ENCODE data around the gene STARD4.

Gene STARD4, protein sequence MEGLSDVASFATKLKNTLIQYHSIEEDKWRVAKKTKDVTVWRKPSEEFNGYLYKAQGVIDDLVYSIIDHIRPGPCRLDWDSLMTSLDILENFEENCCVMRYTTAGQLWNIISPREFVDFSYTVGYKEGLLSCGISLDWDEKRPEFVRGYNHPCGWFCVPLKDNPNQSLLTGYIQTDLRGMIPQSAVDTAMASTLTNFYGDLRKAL
- total RNA-seq: 196 to 844 (median 327) reads per million in 18 experiments

DNA sequence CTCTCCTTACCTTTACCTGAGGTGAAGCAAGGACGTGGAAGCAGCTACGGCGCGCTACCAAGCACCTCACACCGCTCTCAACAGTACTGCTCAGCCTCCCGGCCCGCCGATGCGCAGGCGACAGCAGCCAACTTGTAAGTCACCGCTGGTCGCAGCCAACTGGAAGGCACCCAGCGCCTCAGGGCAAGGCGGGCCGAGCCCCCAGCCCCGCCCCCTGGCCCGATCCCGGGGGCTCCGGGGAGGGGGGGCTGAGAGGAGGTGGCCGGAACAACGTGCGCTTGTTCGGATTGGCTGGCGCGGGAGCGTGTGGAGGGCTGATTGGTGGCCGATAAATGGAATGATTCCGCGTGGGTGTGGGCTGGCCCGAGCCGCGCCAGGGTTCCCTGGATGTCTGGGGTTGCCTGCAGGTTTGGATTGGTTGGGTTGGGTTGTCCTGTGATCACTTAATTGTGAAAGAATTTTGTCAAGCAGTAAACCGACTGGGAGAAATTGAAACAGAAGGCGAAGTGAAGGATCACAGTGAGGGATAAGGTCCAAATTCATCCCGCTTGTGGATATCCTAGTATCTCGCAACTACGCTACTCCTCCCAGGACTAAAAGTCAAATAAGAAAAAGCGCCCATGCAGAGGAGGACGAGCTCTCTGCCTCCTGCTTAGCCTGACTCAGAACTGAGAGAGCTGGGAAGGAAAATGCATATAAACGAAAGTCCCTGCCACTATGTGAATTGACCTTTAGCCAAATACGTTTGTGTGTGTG lies at the start of gene STARD4:
STARD4 (minus strand) TSS at position 161 of the 756 bp plus-strand sequence. CDS start 5,102 bp downstream, outside the sequence.
- peak; percentile 99 for DNase-seq

DNA sequence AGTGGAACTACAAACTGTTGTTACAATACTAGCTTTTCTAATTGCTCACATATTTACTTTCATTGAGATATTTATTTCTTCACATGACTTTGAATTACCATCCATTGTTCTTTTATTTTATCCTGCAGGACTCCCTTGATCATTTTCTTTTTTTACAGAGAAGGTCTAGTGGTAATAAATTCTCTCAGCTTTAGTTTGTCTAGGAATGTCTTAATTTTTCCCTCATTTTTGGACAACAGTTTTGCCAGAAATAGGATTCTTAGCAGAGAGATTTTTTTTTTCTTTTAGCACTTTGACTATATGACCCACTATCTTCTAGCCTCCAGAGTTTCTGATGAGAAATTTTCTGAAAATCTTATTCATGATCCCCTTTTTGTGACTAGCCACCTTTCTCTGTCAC lies 47.3 kb upstream of the STARD4 start:
- no peak for DNase-seq

DNA sequence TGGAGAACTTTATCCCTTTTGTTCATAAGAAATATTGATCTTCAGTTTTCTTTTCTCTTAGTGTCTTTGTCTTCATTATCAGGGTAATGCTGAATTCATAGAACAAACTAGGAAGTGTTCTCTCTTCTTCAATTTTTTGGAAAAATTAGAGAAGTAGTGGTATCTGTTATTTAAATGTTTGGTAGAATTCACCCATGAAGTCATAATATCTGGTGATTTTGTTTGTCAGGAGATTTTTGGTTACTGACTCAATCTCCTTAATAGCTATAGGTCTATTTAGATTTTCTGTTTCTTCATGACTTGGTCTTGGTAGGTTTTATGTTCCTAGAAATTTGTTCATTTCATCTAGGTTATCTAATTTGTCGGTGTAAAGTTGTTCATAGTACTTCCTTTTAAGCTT lies 45.4 kb upstream of the STARD4 start:
- peak; percentile 32 to 74 for DNase-seq

DNA sequence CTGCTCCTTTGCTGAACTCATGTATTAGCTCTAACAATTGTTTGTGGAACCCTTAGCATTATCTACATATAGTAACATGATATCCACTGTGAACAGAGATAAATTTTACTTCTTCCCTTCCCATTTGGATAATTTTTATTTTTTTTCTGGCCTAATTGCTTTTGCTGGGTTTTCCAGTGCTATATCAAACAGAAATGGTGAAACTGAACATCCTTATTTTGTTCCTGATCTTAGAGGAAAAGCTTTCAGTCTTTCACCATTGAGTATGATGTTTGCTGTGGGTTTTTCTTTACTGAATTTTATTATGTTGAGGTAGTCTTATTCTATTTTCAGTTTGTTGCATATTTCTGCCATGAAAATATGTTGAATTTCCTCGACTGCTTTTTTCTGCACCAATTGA lies 44.8 kb upstream of the STARD4 start:
- peak in 1 of 2 donors; percentile 15 for DNase-seq

DNA sequence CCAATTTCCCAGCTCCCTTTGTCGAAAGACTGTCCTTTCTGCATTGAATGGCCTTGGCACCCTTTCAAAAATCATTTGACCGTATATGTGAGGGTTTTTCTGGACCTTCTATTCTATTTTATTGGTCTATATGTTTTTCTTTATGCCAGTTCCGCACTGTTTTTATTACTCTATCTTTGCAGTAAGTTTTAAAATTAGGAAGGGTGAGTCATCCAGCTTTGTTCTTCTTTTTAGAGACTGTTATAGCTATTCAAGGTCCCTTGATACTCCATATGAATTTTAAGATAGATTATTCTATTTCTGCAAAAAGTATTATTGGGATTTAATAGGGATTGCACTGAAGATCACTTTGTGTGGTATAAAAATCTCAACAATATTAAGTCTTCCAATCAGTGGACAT lies 44.2 kb upstream of the STARD4 start:
- peak; percentile 40 to 77 for DNase-seq

DNA sequence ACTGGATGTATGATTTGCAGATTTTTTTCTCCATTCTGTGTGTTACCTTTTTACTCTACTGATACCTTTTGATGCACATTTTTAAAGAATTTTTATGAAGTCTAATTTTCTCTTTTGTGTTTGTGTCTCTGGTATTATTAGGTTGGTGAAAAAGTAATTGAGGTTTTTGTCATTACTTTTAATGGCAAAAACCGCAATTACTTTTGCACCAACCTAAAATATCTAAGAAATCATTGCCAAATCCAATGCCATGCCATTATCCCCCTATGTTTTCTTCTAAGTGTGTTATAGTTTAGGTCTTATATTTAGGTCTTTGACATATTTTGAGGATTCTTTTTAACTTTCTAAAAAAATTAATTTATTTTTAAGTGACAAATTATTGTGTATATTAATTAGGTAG lies 43.4 kb upstream of the STARD4 start:
- DNase-seq: no peak

DNA sequence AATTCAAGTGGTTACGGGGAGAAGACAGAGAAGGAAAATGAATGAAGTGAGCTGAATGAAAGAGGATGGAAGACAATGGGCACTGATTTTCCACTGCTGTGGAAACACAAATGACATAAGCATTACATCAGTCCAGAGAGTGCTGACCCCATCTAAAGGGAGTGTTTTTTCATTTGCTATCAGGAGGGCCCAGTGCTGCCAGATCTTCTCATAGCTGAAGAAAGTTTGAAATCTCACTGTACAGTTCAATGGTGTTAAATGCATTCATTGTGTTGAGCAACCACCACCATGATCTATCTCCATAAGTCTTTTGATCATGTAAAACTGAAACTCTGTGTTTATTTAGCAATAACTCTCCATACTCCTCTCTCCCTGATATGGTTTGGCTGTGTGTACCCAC lies 41.5 kb upstream of the STARD4 start:
- DNase-seq: no peak

DNA sequence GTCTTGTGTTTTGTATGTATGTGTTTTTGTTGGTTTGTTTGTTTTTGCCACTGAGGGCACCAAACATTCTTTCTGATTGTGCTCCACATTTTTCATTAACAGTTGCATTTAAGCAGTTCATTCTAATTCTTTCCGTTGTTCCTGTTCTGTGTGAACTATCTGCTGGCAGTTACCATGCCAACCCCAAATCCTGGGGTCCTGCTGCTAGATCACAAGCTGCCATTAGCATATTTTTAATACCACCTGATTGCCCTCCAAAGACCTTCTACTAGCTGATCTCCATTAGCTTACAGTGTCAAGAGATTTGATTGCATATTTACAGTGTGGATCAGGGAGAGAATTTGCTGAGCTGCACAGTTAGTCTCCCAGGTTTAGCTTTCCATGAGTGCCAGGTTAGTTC lies 40.6 kb upstream of the STARD4 start:
- DNase-seq: no peak

DNA sequence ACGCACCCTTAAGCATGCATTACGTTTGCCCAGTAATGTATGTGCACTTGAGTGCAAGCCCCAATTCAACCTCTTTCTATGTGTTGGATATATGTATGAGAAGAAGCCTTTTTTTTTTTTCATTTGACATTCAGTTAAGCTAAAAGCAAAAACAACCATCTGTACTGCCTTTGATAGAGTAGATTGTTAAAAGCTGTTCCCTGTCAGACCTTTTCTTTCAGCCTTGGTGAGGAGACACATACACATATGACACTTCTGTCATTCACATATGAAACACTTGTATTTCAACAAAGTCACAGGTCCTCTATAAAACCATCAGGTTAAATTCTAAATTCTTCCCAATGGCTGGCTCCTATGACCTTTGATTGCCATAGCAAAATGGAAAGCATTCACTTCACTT lies 40.2 kb upstream of the STARD4 start:
- DNase-seq: no peak

DNA sequence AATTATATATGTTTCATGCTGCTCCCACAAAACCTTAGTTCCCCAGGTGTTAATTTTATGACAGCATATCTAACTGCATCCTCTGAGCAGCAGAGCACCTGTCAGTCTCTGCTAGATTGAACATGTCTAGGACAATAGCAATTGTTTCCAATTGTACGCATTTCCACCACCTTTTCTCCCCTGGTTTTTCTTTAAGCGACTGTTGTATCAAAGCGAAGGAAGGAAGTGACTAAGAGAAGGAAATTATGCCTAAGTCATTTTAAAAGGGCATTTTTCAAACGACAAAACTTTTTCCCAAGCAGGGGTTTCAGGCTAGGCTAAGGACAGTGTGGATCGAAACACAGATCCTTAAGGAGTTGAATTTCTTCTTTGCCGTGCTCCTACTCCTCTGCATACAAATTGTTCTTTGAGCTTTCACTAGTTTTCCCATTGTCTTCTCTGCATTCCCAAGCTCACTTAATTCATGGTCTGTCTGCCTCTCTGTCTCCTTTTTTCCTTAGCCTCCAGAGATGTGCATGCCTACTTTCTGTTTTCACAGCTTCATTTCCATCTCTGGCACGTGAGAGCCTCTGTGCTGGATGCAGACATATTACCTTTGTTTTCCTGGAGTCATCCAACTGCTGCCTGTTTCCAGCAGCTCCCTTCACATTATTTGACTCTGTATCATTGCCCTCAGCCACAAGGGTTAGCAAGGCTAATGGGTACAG lies 39.4 kb upstream of the STARD4 start:
- no peak for DNase-seq

DNA sequence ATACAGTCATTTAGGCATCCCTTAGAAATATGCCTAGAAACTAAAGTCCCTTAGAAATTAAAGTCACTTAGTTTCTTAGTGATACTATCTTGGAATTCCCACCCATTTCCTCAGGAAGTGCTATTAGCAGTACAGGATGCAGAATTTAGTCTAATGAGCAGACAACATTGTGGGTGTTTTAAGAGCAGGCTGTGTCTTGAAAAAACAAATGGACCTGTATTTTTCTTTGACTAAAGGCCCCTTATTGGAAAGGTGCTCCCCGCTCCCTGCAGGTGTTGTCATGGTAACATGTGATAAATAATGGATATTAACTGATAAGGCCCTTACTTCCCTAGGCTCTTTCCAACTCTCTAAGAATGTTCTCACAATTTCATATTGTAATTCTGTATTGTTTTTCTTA lies 38.8 kb upstream of the STARD4 start:
- no peak for DNase-seq

DNA sequence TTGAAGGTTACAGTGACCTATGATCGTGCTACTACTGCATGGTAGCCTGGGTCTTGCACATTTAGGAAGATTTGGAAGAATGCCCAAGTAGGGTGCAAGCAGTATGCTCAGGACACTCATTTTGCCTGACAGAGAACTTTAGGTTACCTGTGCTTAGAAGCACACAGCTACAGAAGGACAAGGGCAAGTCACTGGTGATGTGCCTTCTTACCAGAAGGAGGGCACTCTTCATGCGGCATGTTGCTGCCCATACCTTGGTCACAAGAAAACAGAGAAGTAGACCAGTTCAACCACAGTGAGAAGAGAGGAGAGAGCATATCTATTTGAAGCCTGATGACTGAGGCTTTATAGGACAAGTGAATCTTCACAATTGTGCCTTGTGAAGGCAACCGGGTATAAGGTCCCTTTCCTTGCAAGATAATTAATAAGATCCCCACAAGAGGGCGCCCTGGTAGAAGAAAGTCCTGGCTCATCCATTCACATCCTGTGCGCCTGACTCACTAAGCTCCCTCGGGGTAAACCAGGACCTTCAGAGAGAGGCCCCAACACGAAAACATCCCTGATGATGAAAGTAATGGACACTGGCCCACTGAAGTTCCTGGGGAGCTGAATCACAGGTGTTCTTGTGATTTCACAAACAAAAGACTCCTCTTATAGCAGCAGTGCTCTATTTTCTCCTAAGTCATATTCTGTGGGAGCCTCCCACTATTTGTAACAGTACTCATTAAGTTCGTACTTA lies 38.1 kb upstream of the STARD4 start:
- peak; percentile 85 to 88 for DNase-seq

DNA sequence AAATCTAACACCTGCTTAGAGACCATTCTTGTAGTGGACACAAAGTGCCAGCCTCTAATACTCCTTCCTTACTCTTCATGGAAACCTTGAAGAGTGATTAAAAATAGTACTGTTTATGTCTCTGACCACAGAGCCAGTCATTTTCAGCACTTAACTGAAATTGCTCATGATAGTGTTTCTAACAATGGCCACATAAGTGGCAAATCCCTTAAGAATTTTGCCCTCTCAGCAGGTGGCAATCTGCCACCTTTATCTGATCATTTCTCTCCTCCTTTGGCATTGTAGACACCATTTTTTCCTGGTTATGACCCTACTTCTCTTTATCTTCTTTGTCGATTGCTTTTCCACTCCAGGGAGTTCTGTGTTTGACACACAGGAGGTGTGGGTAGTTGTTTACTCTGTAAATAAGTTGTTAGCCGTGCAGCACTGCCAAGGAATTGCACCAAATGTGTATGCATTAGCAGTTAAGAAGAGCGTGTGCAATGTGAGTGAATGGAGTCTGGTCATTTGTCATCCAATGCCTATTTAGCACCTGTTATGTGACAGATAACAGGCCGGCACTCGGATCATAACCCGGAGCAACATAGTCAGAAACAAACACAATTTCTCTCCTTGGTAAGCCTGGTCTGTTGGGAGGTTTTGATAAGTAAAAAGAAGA lies 36.8 kb upstream of the STARD4 start:
- DNase-seq: no peak

DNA sequence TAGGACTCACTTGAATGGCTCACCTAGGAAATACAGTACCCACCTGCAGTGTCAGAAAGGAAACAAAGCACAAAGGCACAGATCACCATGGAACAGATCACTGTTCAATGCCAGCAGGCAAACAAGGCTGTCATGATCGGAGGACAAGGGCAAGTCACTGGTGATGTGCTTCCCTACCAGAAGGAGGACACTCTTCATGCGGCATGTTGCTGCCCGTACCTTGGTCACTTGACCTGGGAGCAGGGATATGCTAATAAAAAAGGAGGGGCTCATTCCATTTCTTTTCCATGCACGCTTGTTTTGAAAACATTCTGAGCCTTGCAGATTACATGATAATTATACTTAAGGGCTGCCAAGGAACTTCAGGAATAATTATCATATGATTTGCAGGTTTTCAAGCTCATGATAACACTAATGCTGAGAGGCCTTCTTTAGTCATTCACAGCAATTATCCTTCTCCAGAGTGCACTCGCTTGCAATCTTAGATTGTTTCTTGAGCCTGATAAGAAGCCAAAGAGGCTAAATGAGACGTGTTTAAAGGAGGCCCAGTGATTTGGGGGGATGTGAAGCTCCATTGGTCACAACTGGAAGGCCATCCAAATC lies 36.1 kb upstream of the STARD4 start:
- no peak for DNase-seq

DNA sequence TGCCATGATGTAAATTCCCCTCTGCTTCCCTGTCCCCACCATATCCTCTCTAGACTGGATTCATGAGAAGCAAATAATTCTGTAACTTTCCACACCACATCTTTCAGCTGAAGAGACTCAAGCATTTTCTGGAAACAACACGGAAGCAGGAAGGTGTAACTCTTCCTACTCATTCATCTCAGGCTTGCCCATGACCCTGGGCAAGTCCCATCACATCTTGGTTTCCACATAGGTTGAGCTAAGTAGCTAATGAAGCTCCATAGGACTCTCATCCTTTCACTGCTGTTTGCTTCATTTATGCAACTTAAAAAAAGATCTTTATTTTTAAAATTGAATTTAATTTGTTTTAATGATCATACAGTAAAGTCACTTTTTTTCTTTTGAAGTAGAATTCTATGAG lies 32.7 kb upstream of the STARD4 start:
- no peak for DNase-seq

DNA sequence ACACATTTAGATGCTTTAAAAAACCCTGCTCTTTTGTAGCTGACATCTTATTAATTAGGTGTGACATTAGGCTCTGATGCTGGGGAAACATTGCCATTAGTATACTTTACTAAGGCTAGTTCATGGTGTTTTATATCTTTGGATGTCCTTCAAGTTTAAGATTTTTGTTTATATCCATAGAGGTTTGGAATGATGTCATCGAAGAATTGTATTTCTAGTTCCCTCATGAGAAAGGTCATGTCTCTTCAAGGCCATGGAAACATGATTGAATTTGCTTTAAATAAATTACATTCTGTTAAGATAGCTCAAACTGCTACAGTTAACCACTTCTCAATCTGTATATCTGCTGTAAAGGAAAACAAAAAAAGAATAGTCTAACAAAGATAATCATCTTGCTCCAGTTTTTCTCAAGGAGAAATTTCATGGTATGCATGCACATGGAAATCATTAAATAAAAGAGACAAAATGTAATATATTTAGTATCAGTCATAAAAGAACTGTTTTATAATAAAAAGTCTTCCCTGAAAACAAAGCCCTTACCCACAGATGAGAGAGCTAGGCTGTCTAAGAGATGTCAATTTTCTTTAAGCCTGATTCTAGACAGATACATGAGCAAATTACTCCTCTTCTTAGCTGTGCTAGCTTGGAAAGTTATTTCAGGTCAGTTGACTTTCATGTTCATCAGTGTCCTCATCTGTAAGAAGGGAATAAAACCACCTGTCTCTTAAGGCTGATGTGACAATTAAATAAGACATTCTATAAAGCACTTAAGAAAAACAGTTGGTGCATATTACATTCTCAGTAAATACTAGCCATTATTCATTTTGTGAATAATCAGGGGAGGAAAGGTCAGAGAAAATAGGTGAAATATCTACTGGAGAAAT lies 25.0 kb upstream of the STARD4 start:
- no peak for DNase-seq

DNA sequence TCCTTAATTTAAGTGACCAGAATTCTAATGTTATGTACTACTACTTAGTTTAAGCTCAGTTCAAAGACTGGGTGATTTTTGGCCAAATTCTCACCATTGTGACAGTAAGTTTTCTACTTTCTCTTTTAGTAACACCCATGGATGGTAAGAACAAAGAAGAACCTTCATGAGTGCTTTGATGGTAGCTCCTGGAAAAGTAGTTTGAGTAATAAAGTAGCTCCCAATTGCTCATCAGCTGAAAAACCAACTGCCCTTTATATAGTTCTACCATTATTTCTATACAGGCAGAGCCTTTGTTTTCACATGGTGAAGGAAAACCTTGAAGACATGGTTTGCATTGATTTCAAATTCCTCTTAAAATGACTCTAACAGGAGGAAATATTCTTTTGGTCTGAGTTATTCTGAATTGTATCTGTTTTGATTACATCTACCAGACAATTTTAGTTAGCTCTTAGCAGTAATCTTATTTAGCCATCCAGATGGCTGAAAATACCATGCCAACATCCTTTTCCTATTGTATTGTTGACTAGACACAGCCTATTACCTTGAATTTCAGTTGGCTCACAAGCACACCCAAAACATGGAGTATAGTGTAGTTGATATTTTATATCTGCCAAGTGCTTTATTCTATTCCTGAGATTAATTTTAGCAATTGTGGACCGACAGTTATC lies 23.7 kb upstream of the STARD4 start:
- no peak for DNase-seq

DNA sequence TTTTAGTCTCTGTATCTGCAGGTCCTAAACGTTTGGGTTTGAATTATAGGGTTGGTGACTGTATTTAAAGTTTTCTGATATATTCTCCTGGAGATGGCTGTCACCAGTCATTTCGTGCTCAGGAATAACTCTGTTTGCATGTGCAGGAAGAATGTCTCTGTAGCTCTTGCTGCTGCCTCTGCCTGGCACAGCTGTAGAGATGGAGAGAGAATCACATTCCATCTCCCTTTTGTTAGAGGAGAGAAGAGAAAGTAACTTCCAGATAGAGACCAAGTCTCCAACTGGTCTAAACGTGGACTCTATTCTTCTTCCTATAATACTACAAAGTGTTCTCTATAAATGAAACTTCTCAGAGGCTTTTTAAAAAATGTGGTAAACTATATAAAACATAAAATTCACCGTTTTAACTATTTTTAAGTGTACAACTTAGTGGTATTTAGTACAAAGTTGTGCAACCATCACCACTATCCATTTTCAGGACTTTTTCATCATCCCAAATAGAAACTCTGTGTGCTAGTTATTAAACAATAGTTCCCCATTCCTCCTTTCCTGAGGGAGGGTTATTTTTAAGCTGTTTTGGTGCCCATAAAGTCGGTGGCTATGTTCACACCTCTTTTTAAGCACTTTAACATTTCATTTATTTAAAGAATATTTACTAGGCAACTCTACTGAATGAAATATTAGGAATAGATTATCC lies 20.7 kb upstream of the STARD4 start:
- peak in 1 of 2 donors; percentile 28 for DNase-seq

DNA sequence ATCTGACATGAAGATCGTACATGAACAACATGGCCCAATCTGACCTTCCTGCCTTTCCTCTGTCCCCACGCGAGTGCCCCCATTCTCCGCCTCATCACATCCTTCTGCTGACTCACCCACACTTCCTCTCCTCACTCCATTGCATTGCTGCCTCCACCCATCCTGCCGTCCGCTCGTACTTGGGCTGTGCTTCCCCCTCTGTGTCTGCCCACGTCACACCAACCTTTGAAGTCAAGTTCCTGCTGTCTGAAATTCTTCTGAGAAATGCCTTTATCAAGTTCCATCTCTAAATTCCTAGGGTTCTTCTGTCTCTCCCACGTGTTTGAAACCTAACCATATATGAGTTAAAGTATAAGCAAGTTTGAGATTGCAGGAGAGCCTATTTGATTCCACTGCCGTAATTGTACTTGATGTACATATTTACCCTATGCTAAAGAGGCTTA lies 18.0 kb upstream of the STARD4 start:
- peak; percentile 95 to 96 for DNase-seq

DNA sequence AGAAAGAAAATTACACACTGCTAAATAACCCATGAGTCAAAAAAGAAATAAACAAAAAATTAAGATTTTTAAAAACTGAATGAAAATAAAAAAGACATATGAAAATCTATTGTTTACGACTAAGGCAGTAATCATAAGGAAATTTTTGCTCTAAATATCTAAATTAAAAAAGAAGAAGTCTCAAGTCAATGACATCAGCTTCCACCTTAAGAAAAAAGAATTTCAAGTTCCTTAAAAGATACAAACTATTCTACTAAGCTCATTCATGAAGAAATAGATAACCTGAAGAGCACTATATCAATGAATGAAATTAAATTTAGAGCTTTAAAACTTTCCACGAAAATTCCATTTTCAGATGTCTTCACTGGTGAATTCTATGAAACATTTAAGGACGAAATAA lies 15.7 kb upstream of the STARD4 start:
- DNase-seq: peak in 1 of 2 donors; percentile 67

Data from inflammatory macrophage (primary cell).